HG02571 (cell line): ENCODE results near the gene BTN3A1.
"Not testable (repeated sequence)": the region's sequence is repeated elsewhere in the genome, so short reads cannot be mapped to it uniquely, and the experiment has no call there.

Source experiments
- ATAC-seq: cut with Tn5 transposase; IDR thresholded peaks from one replicate; pipeline ENCODE4 v1.9.1; 2021; ENCODE audit warnings: mild to moderate bottlenecking, moderate library complexity; ENCODE audit not compliant: unreplicated experiment

BTN3A1 gene

DNA sequence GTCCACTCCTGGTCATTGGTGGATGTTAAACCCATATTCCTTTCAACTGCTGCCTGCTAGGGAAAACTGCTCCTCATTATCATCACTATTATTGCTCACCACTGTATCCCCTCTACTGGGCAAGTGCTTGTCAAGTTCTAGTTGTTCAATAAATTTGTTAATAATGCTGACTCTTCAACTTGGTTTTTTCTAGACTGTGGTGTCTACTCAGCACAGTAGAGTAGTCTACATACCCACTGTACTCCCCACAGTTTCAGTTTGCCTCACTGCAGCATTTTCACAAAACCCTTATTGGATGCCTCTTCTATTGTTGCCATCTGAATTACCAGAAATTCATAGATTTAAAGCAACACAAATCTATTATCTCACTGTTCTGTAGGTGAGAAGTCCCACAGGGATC is 23.9 kb upstream of the BTN3A1 start:
- ATAC-seq = not testable (repeated sequence)

- no peak for ATAC-seq
These were observed 22.8 kb upstream of the BTN3A1 start for GRCh38 chr6:26379292-26379691.

- ATAC-seq = no peak
These were observed 22.3 kb upstream of the BTN3A1 start for GRCh38 chr6:26379740-26380139.

DNA sequence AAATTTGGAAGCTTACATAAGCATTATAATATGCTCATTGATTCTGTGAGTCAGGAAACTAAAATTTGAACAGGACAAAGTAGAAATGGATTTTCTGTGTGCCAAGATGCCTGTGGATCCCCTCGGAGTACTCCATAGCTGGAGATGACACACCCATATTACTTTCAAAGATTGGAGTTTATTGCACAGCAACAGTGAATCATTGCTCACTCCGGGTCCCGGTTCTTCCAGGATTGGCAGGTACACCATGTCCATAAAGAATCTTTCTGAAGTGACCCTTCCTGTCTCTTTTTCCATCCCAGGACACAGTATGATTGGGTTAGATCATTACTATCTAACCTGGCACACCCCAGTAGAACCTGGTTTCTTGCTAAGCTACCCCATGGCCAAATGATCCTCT is 21.8 kb upstream of the BTN3A1 start:
- no peak for ATAC-seq

DNA sequence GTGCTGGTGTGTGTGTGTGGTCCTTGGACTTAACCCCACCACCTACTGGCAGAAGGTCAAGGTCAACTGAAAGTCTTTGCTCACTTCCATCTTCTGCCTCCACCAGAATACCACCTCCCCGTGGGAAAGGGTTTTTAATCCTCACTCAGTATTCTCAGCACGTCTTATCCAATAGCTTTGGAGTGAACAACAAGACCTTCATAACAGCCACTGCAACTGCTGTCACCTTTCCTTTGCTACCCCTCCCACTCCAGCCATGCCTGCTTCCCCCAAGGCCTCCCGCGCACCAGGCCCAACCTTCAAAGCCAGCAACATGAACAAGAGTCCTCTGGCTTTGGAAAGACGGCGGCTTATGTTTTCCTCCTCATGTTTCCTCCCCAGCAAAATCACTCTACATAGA is 20.0 kb upstream of the BTN3A1 start:
- no peak for ATAC-seq

- no peak for ATAC-seq
These were observed 18.3 kb upstream of the BTN3A1 start for GRCh38 chr6:26383624-26384417.

DNA sequence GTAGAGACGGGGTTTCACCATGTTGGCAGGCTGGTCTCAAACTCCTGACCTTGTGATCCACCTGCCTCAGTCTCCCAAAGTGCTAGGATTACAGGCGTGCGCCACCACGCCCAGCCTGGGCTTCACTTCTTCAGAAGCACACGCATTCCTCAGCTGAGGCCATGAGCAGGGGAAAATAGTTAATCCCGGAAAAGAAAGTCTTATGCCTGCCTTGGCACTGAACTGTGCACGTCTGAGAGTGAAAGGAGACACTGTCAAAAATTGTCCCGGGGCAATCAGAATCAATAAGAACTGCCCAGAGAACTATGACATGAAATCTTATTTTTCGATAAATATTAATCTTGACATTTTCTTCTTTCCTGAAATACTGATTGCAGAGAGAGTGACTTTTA is 16.3 kb upstream of the BTN3A1 start:
- ATAC-seq = no peak

DNA sequence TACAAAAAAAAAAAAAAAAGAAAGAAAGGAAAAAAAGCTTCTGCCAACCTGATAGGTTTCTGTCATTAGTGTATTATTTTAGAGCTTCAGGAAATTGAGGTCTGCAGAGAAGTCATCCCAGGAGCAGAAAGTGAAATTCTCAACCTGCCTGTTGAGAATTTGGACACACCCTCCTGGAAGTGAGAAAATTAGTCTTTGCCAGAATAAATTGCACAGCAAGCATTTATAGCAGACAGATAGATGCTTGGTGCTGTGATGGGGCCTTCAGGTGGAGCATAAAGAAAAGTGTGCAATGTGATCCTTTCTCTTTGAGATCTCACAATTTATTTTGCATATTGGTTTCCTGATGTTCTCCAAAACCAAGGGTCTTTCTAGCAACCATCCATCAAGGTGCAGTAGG is 14.5 kb upstream of the BTN3A1 start:
- no peak for ATAC-seq

- no peak for ATAC-seq
These were observed 14.1 kb upstream of the BTN3A1 start for GRCh38 chr6:26388014-26388413.

DNA sequence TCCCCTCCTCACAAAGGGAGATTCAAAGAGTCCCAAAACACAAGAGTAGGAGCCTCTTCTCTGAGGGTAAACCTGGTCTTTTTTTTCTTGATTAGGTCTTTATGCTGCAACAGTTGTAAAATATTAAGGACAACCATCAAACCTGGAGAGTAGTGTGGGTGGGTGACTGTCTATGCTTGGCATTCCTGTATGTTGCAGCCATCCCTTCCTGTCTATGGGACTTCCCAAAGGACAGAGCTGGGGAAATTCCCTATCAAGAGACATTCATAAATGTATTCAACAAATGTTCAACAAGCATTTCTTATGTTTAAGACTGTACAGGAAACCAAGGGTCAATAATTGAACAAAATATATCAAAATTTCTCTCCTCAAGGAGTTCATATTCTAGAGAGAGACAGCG is 13.6 kb upstream of the BTN3A1 start:
- no peak for ATAC-seq

GRCh38 chr6:26389349-26389894 is 12.7 kb upstream of the BTN3A1 start:
- ATAC-seq = no peak

DNA sequence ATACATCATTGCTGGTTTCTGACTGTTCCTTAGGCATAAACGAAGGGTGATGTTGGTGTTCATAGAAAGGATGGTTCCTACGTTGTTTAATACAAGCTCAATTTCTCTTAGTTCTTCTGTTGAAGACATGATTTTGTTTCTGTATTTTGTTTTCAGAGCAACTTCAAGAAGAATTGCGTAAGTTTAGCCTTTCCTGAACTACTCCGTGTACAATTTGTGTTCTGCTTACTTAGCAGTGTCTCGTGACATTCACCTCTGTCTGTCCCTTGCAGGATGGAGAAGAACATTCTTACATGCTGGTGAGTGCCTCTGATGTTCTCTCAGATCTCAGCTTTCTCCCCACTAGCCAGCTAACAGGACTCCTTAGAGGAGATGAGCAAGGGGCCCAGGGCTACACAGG is 11.5 kb upstream of the BTN3A1 start:
- no peak for ATAC-seq

- ATAC-seq = no peak
These were observed 9.0 kb upstream of the BTN3A1 start for GRCh38 chr6:26392932-26393636.

DNA sequence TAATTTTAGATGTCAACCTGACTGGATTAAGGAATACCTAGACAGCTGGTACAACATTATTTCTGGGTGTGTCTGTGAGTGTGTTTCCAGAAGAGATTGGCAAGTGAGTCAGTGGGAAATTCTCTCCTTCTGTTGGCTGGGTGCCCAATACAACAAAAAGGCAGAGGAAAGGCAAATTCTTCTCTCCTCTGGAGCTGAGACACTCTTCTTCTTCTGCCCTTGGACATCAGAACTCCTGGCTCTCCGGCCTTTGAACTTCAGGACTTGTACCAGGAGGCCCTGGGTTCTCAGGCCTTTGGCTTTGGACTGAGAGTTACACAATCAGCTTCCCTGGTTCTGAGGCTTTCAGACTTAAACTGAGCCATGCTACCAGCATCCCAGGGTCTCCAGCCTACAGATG is 7.8 kb upstream of the BTN3A1 start:
- ATAC-seq = no peak

DNA sequence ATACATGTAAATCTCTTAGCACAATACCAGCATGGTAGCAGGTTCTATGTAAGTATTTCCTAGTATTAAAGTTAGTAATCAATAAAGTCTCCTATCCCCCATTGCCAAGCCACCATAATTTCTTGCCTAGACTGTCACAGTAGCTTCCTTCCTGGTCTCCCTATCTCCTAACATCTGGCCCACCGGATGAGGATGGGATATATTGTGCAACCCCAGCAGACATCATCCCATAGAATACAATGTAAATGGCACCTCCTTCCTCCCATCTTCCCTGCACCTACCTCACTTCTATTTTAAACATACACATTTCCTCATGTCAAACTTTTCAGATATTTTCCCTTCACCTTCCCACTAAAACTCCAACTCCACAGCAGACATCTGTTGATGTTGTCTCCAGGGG is 3.5 kb upstream of the BTN3A1 start:
- no peak for ATAC-seq

GRCh38 chr6:26400626-26401025 is 1.4 kb upstream of the BTN3A1 start:
- no peak for ATAC-seq

DNA sequence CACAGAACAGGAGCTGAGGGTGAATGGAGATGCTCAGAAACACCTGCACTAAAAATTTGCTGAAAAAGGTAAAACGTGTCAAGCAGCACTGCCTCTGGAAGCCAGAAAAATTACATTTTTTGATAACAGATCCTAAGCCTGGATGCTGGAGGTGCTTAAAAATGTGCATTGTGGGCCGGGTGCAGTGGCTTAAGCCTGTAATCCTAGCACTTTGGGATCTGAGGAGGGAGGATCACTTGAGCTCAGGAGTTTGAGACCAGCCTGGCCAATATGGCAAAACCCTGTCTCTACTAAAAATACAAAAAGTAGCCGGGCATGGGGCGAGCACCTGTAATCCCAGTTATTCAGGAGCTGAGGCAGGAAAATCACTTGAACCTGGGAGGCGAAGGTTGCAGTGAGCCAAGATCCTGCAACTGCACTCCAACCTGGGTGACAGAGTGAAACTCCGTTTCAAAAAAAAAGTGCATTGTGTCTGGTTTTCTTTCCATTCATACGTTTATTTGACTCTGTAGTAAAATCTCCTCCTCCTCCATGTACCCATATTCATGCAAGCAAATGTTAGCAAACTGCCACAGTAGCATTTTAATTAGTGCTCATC is 587 bp upstream of the BTN3A1 start:
- no peak for ATAC-seq

GRCh38 chr6:26403893-26404292 is 1.8 kb downstream of the BTN3A1 start:
- ATAC-seq = no peak

- ATAC-seq = no peak
These were observed 2.5 kb downstream of the BTN3A1 start for GRCh38 chr6:26404546-26404945.

GRCh38 chr6:26408828-26409730 is 7.0 kb downstream of the BTN3A1 start:
- no peak for ATAC-seq

GRCh38 chr6:26411751-26412150 is 9.7 kb downstream of the BTN3A1 start:
- ATAC-seq = no peak
